ENCODE measurements around the gene GAS1.

Gene GAS1

GRCh38 chr9:86975606-86976005, 28.3 kb upstream of the GAS1 start:
- DNase-seq (ENCODE audit: low spot score) (no peak), ATAC-seq (ENCODE audit: low read depth) (no peak)
- H3K9me3 ChIP-seq (ENCODE audit: severe bottlenecking), result no peaks in the 10 kb centered on the region
- peaks cover 34% of the 10 kb centered on the region for H3K4me1 ChIP-seq (ENCODE audit: insufficient read depth, poor library complexity, severe bottlenecking)
- H3K4me3 ChIP-seq (ENCODE audit: severe bottlenecking), result no peak overlapping the region
- no peaks in the 10 kb centered on the region for H3K36me3 ChIP-seq (ENCODE audit: low read depth)
- H3K27me3 ChIP-seq (ENCODE audit: insufficient read depth, poor library complexity, severe bottlenecking), result no peaks in the 10 kb centered on the region
- H3K27ac ChIP-seq (ENCODE audit: poor library complexity, severe bottlenecking), result no peak overlapping the region
- TF ChIP-seq CTCF (IDR thresholded peaks at IDR 0.05; ENCODE audit: poor library complexity, severe bottlenecking), result no peak

- H3K36me3 ChIP-seq (ENCODE audit: low read depth), result no peaks in the 10 kb centered on the region
- no peaks in the 10 kb centered on the region for H3K9me3 ChIP-seq (ENCODE audit: severe bottlenecking)
- no peak for DNase-seq (ENCODE audit: low spot score)
- peaks cover 34% of the 10 kb centered on the region for H3K4me1 ChIP-seq (ENCODE audit: insufficient read depth, poor library complexity, severe bottlenecking)
- no peak for TF ChIP-seq CTCF (IDR thresholded peaks at IDR 0.05; ENCODE audit: poor library complexity, severe bottlenecking)
- no peak overlapping the region for H3K27ac ChIP-seq (ENCODE audit: poor library complexity, severe bottlenecking)
- H3K4me3 ChIP-seq (ENCODE audit: severe bottlenecking), result no peak overlapping the region
- ATAC-seq (ENCODE audit: low read depth), result no peak
- H3K27me3 ChIP-seq (ENCODE audit: insufficient read depth, poor library complexity, severe bottlenecking), result no peaks in the 10 kb centered on the region
Measured at GRCh38 chr9:86975036-86975435, 27.7 kb upstream of the GAS1 start.

GRCh38 chr9:86974421-86974820, 27.1 kb upstream of the GAS1 start:
- no peak for ATAC-seq (ENCODE audit: low read depth)
- Histone ChIP-seq H3K4me1 (ENCODE audit: insufficient read depth, poor library complexity, severe bottlenecking) (peaks cover 27% of the 10 kb centered on the region), H3K9me3 (ENCODE audit: severe bottlenecking) (no peaks in the 10 kb centered on the region), H3K36me3 (ENCODE audit: low read depth) (no peaks in the 10 kb centered on the region), H3K27ac (ENCODE audit: poor library complexity, severe bottlenecking) (no peak overlapping the region), H3K4me3 (ENCODE audit: severe bottlenecking) (no peak overlapping the region), H3K27me3 (ENCODE audit: insufficient read depth, poor library complexity, severe bottlenecking) (no peaks in the 10 kb centered on the region)
- no peak for DNase-seq (ENCODE audit: low spot score)
- TF ChIP-seq CTCF (IDR thresholded peaks at IDR 0.05; ENCODE audit: poor library complexity, severe bottlenecking), result no peak

GRCh38 chr9:86971742-86972141, 24.4 kb upstream of the GAS1 start:
- H3K9me3 ChIP-seq (ENCODE audit: severe bottlenecking), result no peaks in the 10 kb centered on the region
- H3K27ac ChIP-seq (ENCODE audit: poor library complexity, severe bottlenecking), result no peak overlapping the region
- H3K27me3 ChIP-seq (ENCODE audit: insufficient read depth, poor library complexity, severe bottlenecking), result no peaks in the 10 kb centered on the region
- H3K4me3 ChIP-seq (ENCODE audit: severe bottlenecking), result no peak overlapping the region
- no peak for ATAC-seq (ENCODE audit: low read depth)
- DNase-seq (ENCODE audit: low spot score), result no peak
- no peak for TF ChIP-seq CTCF (IDR thresholded peaks at IDR 0.05; ENCODE audit: poor library complexity, severe bottlenecking)
- H3K36me3 ChIP-seq (ENCODE audit: low read depth), result no peaks in the 10 kb centered on the region
- peaks cover 2% of the 10 kb centered on the region for H3K4me1 ChIP-seq (ENCODE audit: insufficient read depth, poor library complexity, severe bottlenecking)

- TF ChIP-seq CTCF (IDR thresholded peaks at IDR 0.05; ENCODE audit: poor library complexity, severe bottlenecking), result no peak
- Histone ChIP-seq H3K4me1 (ENCODE audit: insufficient read depth, poor library complexity, severe bottlenecking) (no peaks in the 10 kb centered on the region), H3K36me3 (ENCODE audit: low read depth) (no peaks in the 10 kb centered on the region), H3K9me3 (ENCODE audit: severe bottlenecking) (no peaks in the 10 kb centered on the region), H3K4me3 (ENCODE audit: severe bottlenecking) (no peak overlapping the region), H3K27me3 (ENCODE audit: insufficient read depth, poor library complexity, severe bottlenecking) (no peaks in the 10 kb centered on the region), H3K27ac (ENCODE audit: poor library complexity, severe bottlenecking) (no peak overlapping the region)
- DNase-seq (ENCODE audit: low spot score), result no peak
- no peak for ATAC-seq (ENCODE audit: low read depth)
Measured at GRCh38 chr9:86968258-86968920, 21.1 kb upstream of the GAS1 start.

Measured in RWPE2 (cell line).